ENCODE results near the gene IL1RL2. TPM values are rescaled to one million over a fixed set of nuclear protein-coding genes. Genes with fewer than 3 reads are reported as not detected.

The IL1RL2 gene
- total RNA-seq, 3 donors from 2014 or later (not counting 1 experiment from before 2014, with no cell fraction given) = not detected

DNA sequence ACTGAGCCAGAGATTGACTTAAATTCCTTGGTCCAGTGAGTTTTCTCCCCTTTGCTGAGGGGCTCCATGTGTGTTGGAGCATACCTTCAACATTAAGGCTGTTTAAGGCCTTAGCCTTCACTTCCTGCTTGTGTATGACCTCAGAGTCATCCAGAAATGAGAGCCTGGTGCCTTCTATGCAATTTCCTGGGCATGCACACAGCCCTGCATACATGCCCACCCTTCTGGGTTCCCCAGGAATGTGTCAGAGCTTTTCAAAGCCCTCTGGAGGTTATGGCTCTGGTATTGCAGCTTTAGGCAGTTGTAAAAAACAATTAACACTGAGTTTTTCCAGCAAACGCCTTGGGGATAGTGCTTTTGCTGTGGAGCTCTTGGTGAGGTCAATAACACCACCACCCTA is 27.5 kb upstream of the IL1RL2 start:
- DNase-seq (no peak), ATAC-seq (no peak)
- WGBS (ENCODE audit: insufficient coverage) = 67% methylated on average over 1 of the region's 1 CpG
- Histone ChIP-seq H3K27me3 (ENCODE audit: control insufficient read depth, insufficient read depth, low read length) (no peaks in the 10 kb centered on the region), H3K27ac (ENCODE audit: low read length) (no peak overlapping the region), H3K36me3 (ENCODE audit: control insufficient read depth, insufficient read depth, low read length) (no peaks in the 10 kb centered on the region), H3K9me3 (ENCODE audit: control insufficient read depth, insufficient read depth, low read length) (no peaks in the 10 kb centered on the region), H3K4me1 (ENCODE audit: control insufficient read depth, insufficient read depth, low read length) (no peaks in the 10 kb centered on the region), H3K4me3 (ENCODE audit: low read length) (no peak overlapping the region)
- Mint-ChIP-seq H3K27ac (no peak overlapping the region), H3K36me3 (no peaks in the 10 kb centered on the region), H3K4me3 (no peak overlapping the region), H3K27me3 (ENCODE audit: low read depth in 2 of 2) (no peaks in the 10 kb centered on the region), H3K9me3 (no peaks in the 10 kb centered on the region), H3K4me1 (no peaks in the 10 kb centered on the region)
- TF ChIP-seq, protein P1, sequence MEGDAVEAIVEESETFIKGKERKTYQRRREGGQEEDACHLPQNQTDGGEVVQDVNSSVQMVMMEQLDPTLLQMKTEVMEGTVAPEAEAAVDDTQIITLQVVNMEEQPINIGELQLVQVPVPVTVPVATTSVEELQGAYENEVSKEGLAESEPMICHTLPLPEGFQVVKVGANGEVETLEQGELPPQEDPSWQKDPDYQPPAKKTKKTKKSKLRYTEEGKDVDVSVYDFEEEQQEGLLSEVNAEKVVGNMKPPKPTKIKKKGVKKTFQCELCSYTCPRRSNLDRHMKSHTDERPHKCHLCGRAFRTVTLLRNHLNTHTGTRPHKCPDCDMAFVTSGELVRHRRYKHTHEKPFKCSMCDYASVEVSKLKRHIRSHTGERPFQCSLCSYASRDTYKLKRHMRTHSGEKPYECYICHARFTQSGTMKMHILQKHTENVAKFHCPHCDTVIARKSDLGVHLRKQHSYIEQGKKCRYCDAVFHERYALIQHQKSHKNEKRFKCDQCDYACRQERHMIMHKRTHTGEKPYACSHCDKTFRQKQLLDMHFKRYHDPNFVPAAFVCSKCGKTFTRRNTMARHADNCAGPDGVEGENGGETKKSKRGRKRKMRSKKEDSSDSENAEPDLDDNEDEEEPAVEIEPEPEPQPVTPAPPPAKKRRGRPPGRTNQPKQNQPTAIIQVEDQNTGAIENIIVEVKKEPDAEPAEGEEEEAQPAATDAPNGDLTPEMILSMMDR (IDR thresholded peaks at IDR 0.05) = no peak
- intact Hi-C loops (cut with micrococcal nuclease) = no loop called here

DNA sequence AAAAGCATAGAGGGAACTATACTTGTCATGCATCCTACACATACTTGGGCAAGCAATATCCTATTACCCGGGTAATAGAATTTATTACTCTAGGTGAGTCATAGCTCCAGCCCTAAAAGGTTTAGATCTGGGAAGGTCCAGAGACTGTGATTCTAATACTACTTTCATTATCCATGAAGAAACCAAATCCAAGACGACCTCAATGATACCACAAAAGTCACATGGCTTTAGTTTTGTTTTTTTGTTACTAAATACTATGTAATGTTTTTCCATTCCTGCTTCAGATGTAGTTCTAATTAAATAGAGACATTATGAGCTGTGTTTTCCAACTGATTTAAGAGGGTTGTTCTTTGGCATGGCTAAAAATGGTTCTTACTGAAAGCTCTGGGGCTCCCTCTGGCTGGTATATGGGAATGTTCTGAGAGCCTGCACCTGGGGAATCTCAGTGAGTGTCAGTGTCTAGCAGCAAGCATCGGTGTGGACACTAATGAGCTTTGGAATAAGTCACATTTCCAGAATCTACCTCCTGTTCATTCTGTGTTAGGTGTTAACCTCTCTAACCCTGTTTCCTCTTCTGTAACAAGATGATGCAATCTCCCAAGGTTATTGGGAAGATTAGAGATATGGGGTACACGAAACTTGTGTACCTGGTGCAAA is 20.5 kb upstream of the IL1RL2 start:
- intact Hi-C loops (cut with micrococcal nuclease) = no loop called here
- TF ChIP-seq, protein P1 (IDR thresholded peaks at IDR 0.05) = no peak
- Mint-ChIP-seq H3K27me3 (ENCODE audit: low read depth in 2 of 2) (no peaks in the 10 kb centered on the region), H3K4me1 (no peaks in the 10 kb centered on the region), H3K36me3 (no peaks in the 10 kb centered on the region), H3K9me3 (no peaks in the 10 kb centered on the region), H3K4me3 (no peak overlapping the region), H3K27ac (no peak overlapping the region)
- Histone ChIP-seq H3K4me1 (ENCODE audit: control insufficient read depth, insufficient read depth, low read length) (no peaks in the 10 kb centered on the region), H3K9me3 (ENCODE audit: control insufficient read depth, insufficient read depth, low read length) (no peaks in the 10 kb centered on the region), H3K27ac (ENCODE audit: low read length) (no peak overlapping the region), H3K36me3 (ENCODE audit: control insufficient read depth, insufficient read depth, low read length) (no peaks in the 10 kb centered on the region), H3K27me3 (ENCODE audit: control insufficient read depth, insufficient read depth, low read length) (no peaks in the 10 kb centered on the region), H3K4me3 (ENCODE audit: low read length) (no peak overlapping the region)
- DNase-seq (no peak), ATAC-seq (no peak)
- WGBS (ENCODE audit: insufficient coverage) = 48% methylated on average over 3 of the region's 4 CpGs

DNA sequence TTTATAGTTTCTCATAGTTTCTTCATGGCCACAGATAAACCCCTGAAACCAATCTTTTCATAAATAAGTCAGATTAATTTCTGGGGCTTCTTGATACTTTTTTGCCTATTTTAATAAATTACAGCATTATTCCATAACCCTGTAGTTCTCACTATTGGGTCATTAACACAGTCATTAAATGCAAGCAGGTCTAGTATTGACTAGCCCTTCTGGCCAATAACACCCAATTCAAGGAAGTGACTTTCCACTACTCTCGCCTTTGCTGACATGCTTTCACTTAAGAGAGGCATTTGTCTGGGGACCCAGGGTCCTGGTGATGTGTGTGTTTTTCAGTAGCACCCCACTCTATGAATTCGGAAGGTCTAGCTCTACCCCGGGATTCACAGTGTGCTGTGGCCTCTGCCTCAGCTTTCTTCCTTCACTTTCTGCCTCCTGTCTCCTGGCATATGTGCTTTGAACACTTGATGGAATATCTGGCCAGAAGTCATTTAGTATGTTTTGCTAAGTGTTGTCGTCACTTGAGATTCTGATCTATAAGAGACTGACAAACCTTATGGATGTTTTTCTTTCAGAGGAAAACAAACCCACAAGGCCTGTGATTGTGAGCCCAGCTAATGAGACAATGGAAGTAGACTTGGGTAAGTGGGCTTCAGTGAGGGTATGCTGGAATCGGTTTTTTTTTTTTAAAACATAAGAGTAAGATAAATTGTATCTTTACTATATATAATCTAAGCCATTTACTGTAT is 18.6 kb upstream of the IL1RL2 start:
- no peaks in the 10 kb centered on the region for H3K36me3 Mint-ChIP-seq
- no peaks in the 10 kb centered on the region for H3K27me3 ChIP-seq (ENCODE audit: control insufficient read depth, insufficient read depth, low read length)
- H3K4me1 ChIP-seq (ENCODE audit: control insufficient read depth, insufficient read depth, low read length) = no peaks in the 10 kb centered on the region
- H3K27ac ChIP-seq (ENCODE audit: low read length) = no peak overlapping the region
- H3K27ac Mint-ChIP-seq = no peak overlapping the region
- no peaks in the 10 kb centered on the region for H3K9me3 ChIP-seq (ENCODE audit: control insufficient read depth, insufficient read depth, low read length)
- no peak for DNase-seq
- no peaks in the 10 kb centered on the region for H3K9me3 Mint-ChIP-seq
- no peak overlapping the region for H3K4me3 Mint-ChIP-seq
- 92% methylated on average over 3 of the region's 5 CpGs for WGBS (ENCODE audit: insufficient coverage)
- no peak overlapping the region for H3K4me3 ChIP-seq (ENCODE audit: low read length)
- TF ChIP-seq, protein P1 (IDR thresholded peaks at IDR 0.05) = no peak
- intact Hi-C loops (cut with micrococcal nuclease) = no loop called here
- no peak for ATAC-seq
- no peaks in the 10 kb centered on the region for H3K27me3 Mint-ChIP-seq (ENCODE audit: low read depth in 2 of 2)
- H3K4me1 Mint-ChIP-seq = no peaks in the 10 kb centered on the region
- H3K36me3 ChIP-seq (ENCODE audit: control insufficient read depth, insufficient read depth, low read length) = no peaks in the 10 kb centered on the region
